ENCODE data around the gene IGF2BP3.

DNA sequence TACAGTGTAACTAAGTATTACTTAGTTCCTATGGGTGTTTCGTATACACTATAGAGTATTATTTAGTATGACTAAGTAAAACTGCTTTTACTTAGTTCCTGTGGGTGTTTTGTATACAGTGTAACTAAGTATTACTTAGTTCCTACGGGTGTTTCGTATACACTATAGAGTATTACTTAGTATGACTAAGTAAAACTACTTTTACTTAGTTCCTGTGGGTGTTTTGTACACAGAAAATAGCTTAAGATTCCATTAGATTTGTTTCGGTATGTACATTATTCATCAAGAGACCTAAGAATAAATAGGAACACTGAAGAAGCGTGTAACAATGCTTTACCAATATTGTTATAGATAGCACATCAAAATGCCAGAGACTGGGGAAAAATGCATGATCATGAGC, 25.0 kb downstream of the IGF2BP3 start:
- TF ChIP-seq, protein P1, sequence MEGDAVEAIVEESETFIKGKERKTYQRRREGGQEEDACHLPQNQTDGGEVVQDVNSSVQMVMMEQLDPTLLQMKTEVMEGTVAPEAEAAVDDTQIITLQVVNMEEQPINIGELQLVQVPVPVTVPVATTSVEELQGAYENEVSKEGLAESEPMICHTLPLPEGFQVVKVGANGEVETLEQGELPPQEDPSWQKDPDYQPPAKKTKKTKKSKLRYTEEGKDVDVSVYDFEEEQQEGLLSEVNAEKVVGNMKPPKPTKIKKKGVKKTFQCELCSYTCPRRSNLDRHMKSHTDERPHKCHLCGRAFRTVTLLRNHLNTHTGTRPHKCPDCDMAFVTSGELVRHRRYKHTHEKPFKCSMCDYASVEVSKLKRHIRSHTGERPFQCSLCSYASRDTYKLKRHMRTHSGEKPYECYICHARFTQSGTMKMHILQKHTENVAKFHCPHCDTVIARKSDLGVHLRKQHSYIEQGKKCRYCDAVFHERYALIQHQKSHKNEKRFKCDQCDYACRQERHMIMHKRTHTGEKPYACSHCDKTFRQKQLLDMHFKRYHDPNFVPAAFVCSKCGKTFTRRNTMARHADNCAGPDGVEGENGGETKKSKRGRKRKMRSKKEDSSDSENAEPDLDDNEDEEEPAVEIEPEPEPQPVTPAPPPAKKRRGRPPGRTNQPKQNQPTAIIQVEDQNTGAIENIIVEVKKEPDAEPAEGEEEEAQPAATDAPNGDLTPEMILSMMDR (IDR thresholded peaks at IDR 0.05) = no peak
- no peak for TF ChIP-seq POLR2A (IDR thresholded peaks at IDR 0.05)
- TF ChIP-seq POLR2AphosphoS5 (IDR thresholded peaks at IDR 0.05) = no peak
- TF ChIP-seq EP300 (IDR thresholded peaks at IDR 0.05) = no peak

Data from gastroesophageal sphincter (tissue), 3 donors.